Stimulated activated CD8-positive, alpha-beta memory T cell treated with anti-CD3 and anti-CD28 coated beads, Interleukin-4, amount 100 ng/mL, for 24 hours (primary cell): ENCODE data around the gene ELK4.

Experiments used
- DNase-seq: peaks from one replicate; pipeline ENCODE4 v3.0.0-alpha.2; 2020; ENCODE audit warnings: low read depth

ELK4 gene

GRCh38 chr1:205595435-205595834, 36.4 kb downstream of the ELK4 start:
- DNase-seq: no peak

- DNase-seq: no peak
Measured at GRCh38 chr1:205594846-205595245, 37.0 kb downstream of the ELK4 start.

- DNase-seq: no peak
Measured at GRCh38 chr1:205593967-205594366, 37.8 kb downstream of the ELK4 start.

- no peak for DNase-seq
Measured at GRCh38 chr1:205593532-205593931, 38.3 kb downstream of the ELK4 start.

GRCh38 chr1:205592443-205593003, 39.3 kb downstream of the ELK4 start:
- DNase-seq: no peak

- DNase-seq: peak; percentile 83
Measured at GRCh38 chr1:205591522-205592351, 40.1 kb downstream of the ELK4 start.

- no peak for DNase-seq
Measured at GRCh38 chr1:205590777-205591513, 40.9 kb downstream of the ELK4 start.

- DNase-seq: no peak
Measured at GRCh38 chr1:205590457-205590768, 41.4 kb downstream of the ELK4 start.

- no peak for DNase-seq
Measured at GRCh38 chr1:205589618-205590456, 42.0 kb downstream of the ELK4 start.

- no peak for DNase-seq
Measured at GRCh38 chr1:205589046-205589445, 42.8 kb downstream of the ELK4 start.

- DNase-seq: no peak
Measured at GRCh38 chr1:205588636-205589035, 43.2 kb downstream of the ELK4 start.

- no peak for DNase-seq
Measured at GRCh38 chr1:205587581-205587980, 44.2 kb downstream of the ELK4 start.

GRCh38 chr1:205585835-205586785, 45.7 kb downstream of the ELK4 start:
- no peak for DNase-seq

- DNase-seq: no peak
Measured at GRCh38 chr1:205585169-205585834, 46.5 kb downstream of the ELK4 start.

- DNase-seq: no peak
Measured at GRCh38 chr1:205584732-205585131, 47.1 kb downstream of the ELK4 start.

GRCh38 chr1:205583461-205584130, 48.2 kb downstream of the ELK4 start:
- DNase-seq: no peak

GRCh38 chr1:205582471-205583291, 49.1 kb downstream of the ELK4 start:
- DNase-seq: no peak

GRCh38 chr1:205582046-205582445, 49.8 kb downstream of the ELK4 start:
- no peak for DNase-seq

- no peak for DNase-seq
Measured at GRCh38 chr1:205581321-205581980, 50.4 kb downstream of the ELK4 start.
